Endodermal cell (in vitro differentiated cells): Measurements from ENCODE around the gene FMNL2. TPM values are rescaled to one million over a fixed set of nuclear protein-coding genes. Genes with fewer than 3 reads are reported as not detected.

Experiments used
- DNase-seq: peaks from one replicate; pipeline ENCODE4 v3.0.0-alpha.2; 2017
- H3K27ac ChIP-seq: 2 replicates; pipeline ENCODE4 v1.5.1; 2013; ENCODE audit warnings: mild to moderate bottlenecking, low read depth, low read length, moderate library complexity
- H3K27me3 ChIP-seq: 2 replicates; pipeline ENCODE4 v1.6.1; 2013; ENCODE audit warnings: mild to moderate bottlenecking, low read length, moderate library complexity; ENCODE audit not compliant: insufficient read depth, control insufficient read depth, poor library complexity, severe bottlenecking
- H3K36me3 ChIP-seq: 2 replicates; pipeline ENCODE4 v1.7.0; 2013; ENCODE audit warnings: mild to moderate bottlenecking, low read length, moderate library complexity; ENCODE audit not compliant: control insufficient read depth, insufficient read depth
- H3K4me1 ChIP-seq: one replicate; pipeline ENCODE4 v1.7.0; 2013; ENCODE audit warnings: low read length; ENCODE audit not compliant: control insufficient read depth, insufficient read depth
- H3K4me3 ChIP-seq: 2 replicates; pipeline ENCODE4 v1.5.1; 2013; ENCODE audit warnings: mild to moderate bottlenecking, low read length, moderate library complexity
- H3K9ac ChIP-seq: 2 replicates; pipeline ENCODE4 v1.6.1; 2013; ENCODE audit warnings: mild to moderate bottlenecking, low read length, moderate library complexity; ENCODE audit not compliant: poor library complexity, severe bottlenecking; ENCODE audit errors: extremely low read depth
- H3K9me3 ChIP-seq: 2 replicates; pipeline ENCODE4 v1.6.1; 2013; ENCODE audit warnings: mild to moderate bottlenecking, low read length, moderate library complexity; ENCODE audit not compliant: control insufficient read depth
- H3K27ac Mint-ChIP-seq: 2 replicates; pipeline ENCODE4 v1.8.0; 2020; ENCODE audit warnings: mixed read lengths
- H3K27me3 Mint-ChIP-seq: 2 replicates; pipeline ENCODE4 v1.8.0; 2021; ENCODE audit warnings: mild to moderate bottlenecking, mixed read lengths; ENCODE audit not compliant: insufficient read depth
- H3K36me3 Mint-ChIP-seq: 2 replicates; pipeline ENCODE4 v1.8.0; 2020; ENCODE audit warnings: low read depth, mixed read lengths
- H3K4me1 Mint-ChIP-seq: 2 replicates; pipeline ENCODE4 v1.8.0; 2020; ENCODE audit warnings: mixed read lengths
- H3K4me3 Mint-ChIP-seq: 2 replicates; pipeline ENCODE4 v1.8.0; 2020; ENCODE audit warnings: mild to moderate bottlenecking, moderate library complexity, mixed read lengths
- H3K9me3 Mint-ChIP-seq: 2 replicates; pipeline ENCODE4 v1.8.0; 2020; ENCODE audit warnings: mild to moderate bottlenecking, mixed read lengths
- WGBS, 2 experiments: methylation state at CpG; one replicate each; pipeline versions ENCODE4 v1.1.5 to v1.1.7; 2013; ENCODE audit warnings: missing lambda C conversion rate in 2 of 2, mixed read lengths in 1 of 2; ENCODE audit not compliant: insufficient coverage in 1 of 2, insufficient read length in 1 of 2; 5-methylcytosine and 5-hydroxymethylcytosine counted together
- total RNA-seq, 2 donors: library from RNA; stranded (reverse); fragmentation: NEBNext Ultra II Directional in 1 of 2; extraction: Animal tissue kit (Norgen Biotek cat#: 25700) in 1 of 2; gene quantifications; 2 replicates in 1 of 2; 3 replicates in 1 of 2; pipeline ENCODE4 v1.2.1, GENCODE V29; 2021
- TF ChIP-seq, protein P1 (sequence below): fragments of 200-600 bp; sonication (generic); conservative IDR thresholded peaks from 2 replicates; pipeline ENCODE4 v1.5.0; 2021; ENCODE audit warnings: antibody characterized with exemption, mild to moderate bottlenecking

FMNL2 gene
- total RNA-seq, 2 donors from 2014 or later, result 49.4 to 51.8 TPM

GRCh38 chr2:152497481-152498052 is 162.6 kb downstream of the FMNL2 start:
- no peak overlapping the region for H3K9ac ChIP-seq
- no peak overlapping the region for H3K4me3 ChIP-seq
- DNase-seq, result no peak
- Mint-ChIP-seq H3K27ac (no peak overlapping the region), H3K27me3 (no peaks in the 10 kb centered on the region), H3K4me1 (peaks cover 32% of the 10 kb centered on the region), H3K4me3 (no peak overlapping the region), H3K9me3 (peaks cover 17% of the 10 kb centered on the region), H3K36me3 (peaks cover 5% of the 10 kb centered on the region)
- WGBS, 2 experiments, result 88 to 93% methylated on average over 2 to 3 of the region's 3 CpGs
- H3K9me3 ChIP-seq, result peaks cover 21% of the 10 kb centered on the region
- H3K27me3 ChIP-seq, result no peaks in the 10 kb centered on the region
- H3K36me3 ChIP-seq, result no peaks in the 10 kb centered on the region
- TF ChIP-seq, protein P1, sequence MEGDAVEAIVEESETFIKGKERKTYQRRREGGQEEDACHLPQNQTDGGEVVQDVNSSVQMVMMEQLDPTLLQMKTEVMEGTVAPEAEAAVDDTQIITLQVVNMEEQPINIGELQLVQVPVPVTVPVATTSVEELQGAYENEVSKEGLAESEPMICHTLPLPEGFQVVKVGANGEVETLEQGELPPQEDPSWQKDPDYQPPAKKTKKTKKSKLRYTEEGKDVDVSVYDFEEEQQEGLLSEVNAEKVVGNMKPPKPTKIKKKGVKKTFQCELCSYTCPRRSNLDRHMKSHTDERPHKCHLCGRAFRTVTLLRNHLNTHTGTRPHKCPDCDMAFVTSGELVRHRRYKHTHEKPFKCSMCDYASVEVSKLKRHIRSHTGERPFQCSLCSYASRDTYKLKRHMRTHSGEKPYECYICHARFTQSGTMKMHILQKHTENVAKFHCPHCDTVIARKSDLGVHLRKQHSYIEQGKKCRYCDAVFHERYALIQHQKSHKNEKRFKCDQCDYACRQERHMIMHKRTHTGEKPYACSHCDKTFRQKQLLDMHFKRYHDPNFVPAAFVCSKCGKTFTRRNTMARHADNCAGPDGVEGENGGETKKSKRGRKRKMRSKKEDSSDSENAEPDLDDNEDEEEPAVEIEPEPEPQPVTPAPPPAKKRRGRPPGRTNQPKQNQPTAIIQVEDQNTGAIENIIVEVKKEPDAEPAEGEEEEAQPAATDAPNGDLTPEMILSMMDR, result no peak
- peaks cover 3% of the 10 kb centered on the region for H3K4me1 ChIP-seq
- no peak overlapping the region for H3K27ac ChIP-seq

DNA sequence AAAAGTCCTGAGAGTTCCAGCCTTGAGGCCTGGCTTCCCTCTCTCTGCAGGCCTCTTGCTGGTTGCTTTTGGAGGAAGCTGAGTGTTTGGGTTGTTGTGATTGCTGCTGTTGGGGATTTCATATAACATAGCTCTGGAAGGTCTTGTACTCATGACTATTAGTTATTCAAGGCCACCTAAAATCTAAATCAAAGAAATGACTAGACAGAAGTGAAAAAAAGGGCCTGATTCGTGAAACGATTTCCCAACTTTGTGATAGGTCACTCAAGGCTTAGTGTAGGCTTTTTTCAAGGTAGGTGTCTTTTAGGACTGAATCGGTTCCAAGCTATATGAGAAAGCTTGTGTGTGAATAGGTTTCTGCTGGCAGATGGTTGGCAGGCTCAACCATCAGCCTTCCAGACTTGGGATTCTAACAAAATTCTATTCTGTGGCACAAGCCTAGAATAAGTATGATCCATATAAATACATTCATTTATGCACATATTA is 164.4 kb downstream of the FMNL2 start:
- no peak overlapping the region for H3K4me3 Mint-ChIP-seq
- peaks cover 19% of the 10 kb centered on the region for H3K4me1 Mint-ChIP-seq
- Histone ChIP-seq H3K4me3 (no peak overlapping the region), H3K36me3 (no peaks in the 10 kb centered on the region), H3K27me3 (no peaks in the 10 kb centered on the region), H3K9me3 (peaks cover 21% of the 10 kb centered on the region), H3K4me1 (no peaks in the 10 kb centered on the region), H3K27ac (no peak overlapping the region), H3K9ac (no peak overlapping the region)
- no peak overlapping the region for H3K27ac Mint-ChIP-seq
- peaks cover 22% of the 10 kb centered on the region for H3K9me3 Mint-ChIP-seq
- TF ChIP-seq, protein P1, result no peak
- H3K36me3 Mint-ChIP-seq, result peaks cover 9% of the 10 kb centered on the region
- H3K27me3 Mint-ChIP-seq, result no peaks in the 10 kb centered on the region
- WGBS, 2 experiments, result 94 to 100% methylated on average over 2 to 3 of the region's 3 CpGs
- no peak for DNase-seq

GRCh38 chr2:152499896-152500735 is 165.1 kb downstream of the FMNL2 start:
- TF ChIP-seq, protein P1, result peak; percentile 31
- H3K9ac ChIP-seq, result no peak overlapping the region
- Mint-ChIP-seq H3K27ac (no peak overlapping the region), H3K4me3 (no peak overlapping the region), H3K4me1 (peaks cover 24% of the 10 kb centered on the region), H3K9me3 (peaks cover 22% of the 10 kb centered on the region), H3K27me3 (no peaks in the 10 kb centered on the region), H3K36me3 (peaks cover 10% of the 10 kb centered on the region)
- H3K9me3 ChIP-seq, result peaks cover 21% of the 10 kb centered on the region
- H3K4me3 ChIP-seq, result no peak overlapping the region
- WGBS, 2 experiments, result 92 to 93% methylated on average over 14 of the region's 14 CpGs
- H3K27me3 ChIP-seq, result no peaks in the 10 kb centered on the region
- no peaks in the 10 kb centered on the region for H3K36me3 ChIP-seq
- H3K27ac ChIP-seq, result peak overlapping the region; percentile 42
- H3K4me1 ChIP-seq, result no peaks in the 10 kb centered on the region
- no peak for DNase-seq
